A549 (cell line): ENCODE measurements around the gene SOCS7. TPM values are rescaled to one million over a fixed set of nuclear protein-coding genes. Genes with fewer than 3 reads are reported as not detected.

Experiments used
- ATAC-seq, 2 experiments: fragments of 200-7000 bp in 1 of 2; fragments of >200 bp in 1 of 2; cut with Nextera tagmentation in 1 of 2; cut with Tn5 transposase in 1 of 2; 3 replicates each; pipeline versions ENCODE4 v1.8.0 to v1.9.1; 2018 to 2020; ENCODE audit warnings: mild to moderate bottlenecking in 1 of 2, moderate library complexity in 1 of 2
- CTCF ChIA-PET: fragments of 300-600 bp; sonication (Branson Sonifier 250); formaldehyde crosslinking; extraction: SDS; loops from one replicate; lab custom pipeline; 2021; ENCODE audit warnings: antibody characterized with exemption, inconsistent platforms; lab: Yijun Ruan, JAX
- POLR2A ChIA-PET: fragments of 350-600 bp; formaldehyde crosslinking; extraction: SDS; loops from one replicate; lab custom pipeline; 2021; ENCODE audit warnings: antibody characterized with exemption, inconsistent platforms; lab: Yijun Ruan, JAX
- DNase-seq, 2 experiments: peaks; one replicate each; pipeline versions ENCODE4 v3.0.0 to v3.0.0-alpha.2; 2011 to 2016; ENCODE audit warnings: low read depth in 1 of 2, low spot score in 1 of 2
- FAIRE-seq: peaks from 2 replicates; lab custom pipeline; 2011; peaks lifted over from hg19 to GRCh38; lab: Jason Lieb, UNC
- H3K27ac ChIP-seq, 2 experiments: fragments of >200 bp; sonication (Bioruptor Twin); formaldehyde crosslinking; 3 replicates each; pipeline ENCODE4 v1.5.1; 2016 to 2017
- H3K4me1 ChIP-seq: fragments of >200 bp; sonication (Bioruptor Twin); formaldehyde crosslinking; 3 replicates; pipeline ENCODE4 v1.6.1; 2016
- H3K4me2 ChIP-seq: fragments of >200 bp; sonication (Bioruptor Twin); formaldehyde crosslinking; 3 replicates; pipeline ENCODE4 v1.6.1; 2016
- H3K4me3 ChIP-seq: fragments of >200 bp; sonication (Bioruptor Twin); formaldehyde crosslinking; 3 replicates; pipeline ENCODE4 v1.5.1; 2016
- H3K9me3 ChIP-seq: fragments of >200 bp; sonication (Bioruptor Twin); formaldehyde crosslinking; 3 replicates; pipeline ENCODE4 v1.6.1; 2016
- BHLHE40 ChIP-seq: IDR thresholded peaks from 2 replicates; pipeline ENCODE4 v1.6.1; 2012; ENCODE audit warnings: low read depth, low read length, inconsistent platforms
- CEBPB ChIP-seq, 2 experiments: fragments of >200 bp in 1 of 2; sonication (Bioruptor Twin) in 1 of 2; formaldehyde crosslinking in 1 of 2; IDR thresholded peaks; 2 replicates each; pipeline ENCODE4 v1.6.1; 2012 to 2016
- CHD4 ChIP-seq: fragments of 200-600 bp; sonication (generic); IDR thresholded peaks from 2 replicates; pipeline ENCODE4 v1.6.1; 2016; ENCODE audit warnings: antibody characterized with exemption, mild to moderate bottlenecking, borderline replicate concordance
- CTCF ChIP-seq: fragments of >200 bp; sonication (Bioruptor Twin); formaldehyde crosslinking; IDR thresholded peaks from 3 replicates; pipeline ENCODE4 v1.5.1; 2016
- ELK1 ChIP-seq: fragments of 150-350 bp; IDR thresholded peaks from 2 replicates; pipeline ENCODE4 v1.6.1; 2014; ENCODE audit warnings: low read depth, mild to moderate bottlenecking, low read length
- FOSB ChIP-seq: fragments of 250-450 bp; sonication (Bioruptor Pico); IDR thresholded peaks from 2 replicates; pipeline ENCODE4 v1.5.0; 2020; ENCODE audit warnings: mild to moderate bottlenecking, moderate library complexity
- FOSL2 ChIP-seq, 2 experiments: fragments of 450-650 bp in 1 of 2; fragments of >200 bp in 1 of 2; sonication (Bioruptor Twin) in 1 of 2; formaldehyde crosslinking; IDR thresholded peaks; 2 replicates each; pipeline versions ENCODE4 v1.5.0 to v1.6.1; 2016 to 2020; ENCODE audit warnings: mild to moderate bottlenecking in 1 of 2, moderate library complexity in 1 of 2
- GATA3 ChIP-seq: IDR thresholded peaks from 2 replicates; pipeline ENCODE4 v1.6.1; 2012; ENCODE audit warnings: borderline replicate concordance
- HOXB13 ChIP-seq: fragments of 250-450 bp; sonication (Bioruptor Pico); IDR thresholded peaks from 2 replicates; pipeline ENCODE4 v1.5.0; 2020; ENCODE audit warnings: low read depth, mild to moderate bottlenecking, moderate library complexity
- HOXB5 ChIP-seq: fragments of 250-450 bp; sonication (Bioruptor Pico); IDR thresholded peaks from 2 replicates; pipeline ENCODE4 v1.5.0; 2020; ENCODE audit warnings: mild to moderate bottlenecking, moderate library complexity
- JUN ChIP-seq, 2 experiments: fragments of >200 bp; sonication (Bioruptor Twin); formaldehyde crosslinking; IDR thresholded peaks; 2 replicates in 1 of 2; 3 replicates in 1 of 2; pipeline ENCODE4 v1.6.1; 2016 to 2017
- KDM1A ChIP-seq: fragments of 200-600 bp; sonication (generic); IDR thresholded peaks from 2 replicates; pipeline ENCODE4 v1.6.1; 2016; ENCODE audit warnings: low read depth, mild to moderate bottlenecking
- MAFK ChIP-seq: fragments of 450-650 bp; IDR thresholded peaks from 2 replicates; pipeline ENCODE4 v1.6.1; 2014; ENCODE audit not compliant: partially characterized antibody
- MAX ChIP-seq: IDR thresholded peaks from 2 replicates; pipeline ENCODE4 v1.6.1; 2012
- NPAS2 ChIP-seq: fragments of 250-450 bp; sonication (Bioruptor Pico); IDR thresholded peaks from 2 replicates; pipeline ENCODE4 v1.8.0; 2022; ENCODE audit warnings: mild to moderate bottlenecking, moderate library complexity, borderline replicate concordance
- POLR2A ChIP-seq: IDR thresholded peaks from 2 replicates; pipeline ENCODE4 v1.6.1; 2012; ENCODE audit warnings: mild to moderate bottlenecking, low read length
- RAD21 ChIP-seq, 2 experiments: fragments of >200 bp in 1 of 2; sonication (Bioruptor Twin) in 1 of 2; formaldehyde crosslinking in 1 of 2; IDR thresholded peaks in 1 of 2; conservative IDR thresholded peaks in 1 of 2; 2 replicates in 1 of 2; 3 replicates in 1 of 2; pipeline ENCODE4 v1.6.1; 2012 to 2018; ENCODE audit warnings: inconsistent platforms in 1 of 2
- RARB ChIP-seq: fragments of 250-450 bp; sonication (Bioruptor Pico); IDR thresholded peaks from 2 replicates; pipeline ENCODE4 v1.8.0; 2021; ENCODE audit warnings: mild to moderate bottlenecking, moderate library complexity
- REST ChIP-seq: fragments of 200-600 bp; sonication (generic); IDR thresholded peaks from 2 replicates; pipeline ENCODE4 v1.6.1; 2016; ENCODE audit warnings: antibody characterized with exemption, mild to moderate bottlenecking, moderate library complexity
- RFX5 ChIP-seq: fragments of 450-650 bp; IDR thresholded peaks from 2 replicates; pipeline ENCODE4 v1.7.1; 2014; ENCODE audit warnings: antibody characterized with exemption, mild to moderate bottlenecking, moderate library complexity
- SMC3 ChIP-seq: fragments of >200 bp; sonication (Bioruptor Twin); formaldehyde crosslinking; IDR thresholded peaks from 3 replicates; pipeline ENCODE4 v1.6.1; 2018; ENCODE audit warnings: inconsistent platforms
- TFCP2L1 ChIP-seq: fragments of 250-450 bp; sonication (Bioruptor Pico); IDR thresholded peaks from 2 replicates; pipeline ENCODE4 v1.5.0; 2021; ENCODE audit warnings: mild to moderate bottlenecking
- USF2 ChIP-seq: fragments of 450-650 bp; IDR thresholded peaks from 2 replicates; pipeline ENCODE4 v1.6.1; 2014; ENCODE audit warnings: antibody characterized with exemption
- ZC3H11A ChIP-seq: fragments of 450-650 bp; IDR thresholded peaks from 2 replicates; pipeline ENCODE4 v1.6.1; 2014; ENCODE audit warnings: antibody characterized with exemption, mild to moderate bottlenecking
- WGBS: methylation state at CpG from one replicate; pipeline ENCODE4 v1.1.6; 2017; ENCODE audit errors: missing lambda C conversion rate; 5-methylcytosine and 5-hydroxymethylcytosine counted together
- polyA plus RNA-seq, 4 experiments: library from polyadenylated mRNA; depleted of rRNA in 3 of 4; stranded (reverse); fragments of >200 nt; fragmentation: RNase III in 1 of 4; extraction: RNeasy Plus Mini Kit Qiagen cat#74134 plus additional on column Dnase treatment in 1 of 4; gene quantifications; 2 replicates in 3 of 4; 3 replicates in 1 of 4; pipeline ENCODE4 v1.2.3, GENCODE V29; 2011 to 2017

Gene SOCS7
- polyA plus RNA-seq, 2 of the 4 experiments (the other 2 are of a cell fraction) = 14.4 to 20.6 TPM

DNA sequence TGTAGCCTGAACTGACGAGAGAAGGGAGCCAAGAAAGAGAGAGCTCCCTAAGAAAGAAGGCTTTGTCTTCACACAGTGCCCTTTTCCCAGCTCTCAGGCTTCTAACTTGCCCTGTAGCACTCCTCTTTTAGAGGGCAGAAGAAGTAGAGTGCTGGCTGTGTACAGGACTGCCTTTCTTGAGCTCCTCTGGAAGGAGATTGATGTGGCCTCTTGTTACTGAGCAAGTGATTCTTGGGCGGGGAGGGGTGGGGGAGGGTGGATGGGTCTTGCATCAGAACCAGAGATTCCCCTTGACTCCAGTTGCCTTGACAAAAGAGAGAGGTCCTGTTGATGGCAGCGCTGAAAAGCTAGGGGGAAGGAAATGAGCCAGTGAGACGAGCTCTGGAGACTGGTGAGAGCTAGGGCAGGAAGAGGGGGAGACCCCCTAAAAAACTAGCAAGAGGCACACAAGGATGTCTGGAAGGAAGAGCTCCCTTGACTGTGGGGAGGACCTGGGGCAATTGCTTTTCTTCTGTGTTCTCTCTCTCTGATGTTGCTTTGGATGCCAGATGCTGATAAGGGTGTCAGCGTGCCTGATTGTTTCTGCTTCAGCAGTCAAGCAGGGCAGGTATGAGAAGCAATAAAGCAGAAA, 26.3 kb upstream of the SOCS7 start:
- DNase-seq = no peak
- H3K4me2 ChIP-seq = no peak overlapping the region
- CTCF ChIA-PET = interaction anchor here (1.0 to 30.7 kb wide), 6 partner anchors 8 to 337 kb away, joined by 3 to 675 read pairs (median 4); partner anchors contain the start of genes GPR179 and SOCS7
- no peaks in the 10 kb centered on the region for H3K9me3 ChIP-seq
- 74% methylated on average over 4 of the region's 5 CpGs for WGBS
- no peak for TF ChIP-seq KDM1A
- TF ChIP-seq RAD21 (conservative IDR thresholded peaks at IDR 0.05 in 1 of 2, IDR thresholded peaks at IDR 0.05 in 1 of 2) = no peak
- TF ChIP-seq MAFK = no peak
- TF ChIP-seq TFCP2L1 = no peak
- TF ChIP-seq NPAS2 (CRISPR knock-in tag) = no peak
- no peak for TF ChIP-seq HOXB5 (CRISPR knock-in tag)
- TF ChIP-seq POLR2A = no peak
- TF ChIP-seq CEBPB (IDR thresholded peaks at IDR 0.05) = no peak
- TF ChIP-seq RFX5 = no peak
- TF ChIP-seq ELK1 = no peak
- no peak for TF ChIP-seq USF2
- no peak for TF ChIP-seq JUN (IDR thresholded peaks at IDR 0.05)
- TF ChIP-seq RARB (CRISPR knock-in tag) = no peak
- no peak for TF ChIP-seq MAX
- no peak for TF ChIP-seq CTCF
- TF ChIP-seq HOXB13 (CRISPR knock-in tag) = no peak
- no peak for TF ChIP-seq FOSL2 (IDR thresholded peaks at IDR 0.05)
- TF ChIP-seq FOSL2 (CRISPR knock-in tag; IDR thresholded peaks at IDR 0.05) = no peak
- no peak for TF ChIP-seq ZC3H11A
- no peak for TF ChIP-seq GATA3
- no peak for FAIRE-seq
- no peak for ATAC-seq
- H3K4me3 ChIP-seq = no peak overlapping the region
- POLR2A ChIA-PET = interaction anchor here (2.7 kb wide), 1 partner anchor 26 kb away, joined by 7 read pairs; the partner anchor contains the start of gene SOCS7
- 0 out of 3 replicates have a peak, but pooled peaks cover 3% of the 10 kb centered on the region for H3K4me1 ChIP-seq
- no peak overlapping the region for H3K27ac ChIP-seq

DNA sequence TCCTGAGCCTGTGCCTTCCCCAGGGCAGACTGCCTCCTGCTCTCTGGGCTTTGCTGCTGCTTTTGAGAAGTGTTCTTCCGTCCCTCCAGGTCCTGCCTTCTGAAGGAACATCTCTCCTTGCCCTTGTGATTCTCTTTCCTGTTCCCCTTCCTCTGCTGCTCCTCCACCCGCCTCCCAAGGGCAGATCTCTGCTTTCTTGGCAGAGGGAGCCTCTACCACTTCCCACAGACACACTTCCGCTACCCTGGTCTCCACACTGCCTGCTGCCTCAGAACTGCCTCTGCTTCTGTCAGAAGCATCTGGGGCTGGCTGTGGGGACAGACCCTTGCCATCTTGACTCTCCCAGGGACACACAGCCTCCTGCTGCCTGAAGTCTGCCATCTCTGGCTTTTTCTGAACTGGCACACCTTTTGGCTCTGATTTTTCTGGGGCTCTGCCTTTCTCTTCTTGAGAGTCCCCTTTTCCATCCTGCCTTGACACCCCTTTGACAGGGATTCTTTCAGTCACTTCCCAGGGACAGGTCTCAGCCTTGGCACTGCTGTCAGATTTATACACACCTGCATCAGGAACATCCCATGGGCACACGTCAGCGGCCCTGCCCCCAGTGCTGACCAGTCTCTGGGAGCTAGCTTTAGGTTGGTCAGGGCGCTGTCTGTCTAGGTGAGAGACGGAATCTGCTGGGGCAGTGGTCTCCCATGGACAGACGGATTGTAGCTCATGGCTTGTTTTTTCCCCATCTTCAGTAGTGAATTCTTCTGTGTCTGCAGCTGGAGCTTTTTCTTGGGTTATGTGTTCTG, 24.4 kb upstream of the SOCS7 start:
- H3K4me2 ChIP-seq = no peak overlapping the region

More for the DNA sequence above, 24.4 kb upstream of the SOCS7 start:
- H3K4me3 ChIP-seq = no peak overlapping the region
- ATAC-seq = no peak
- FAIRE-seq = no peak
- H3K27ac ChIP-seq = no peak overlapping the region
- WGBS = 91% methylated on average over 8 of the region's 8 CpGs
- TF ChIP-seq CTCF = no peak
- no peak for TF ChIP-seq BHLHE40
- TF ChIP-seq RARB (CRISPR knock-in tag) = no peak
- TF ChIP-seq JUN (IDR thresholded peaks at IDR 0.05) = no peak
- no peak for TF ChIP-seq REST
- no peak for TF ChIP-seq CHD4
- no peak for TF ChIP-seq SMC3
- no peak for TF ChIP-seq FOSB
- no peak for TF ChIP-seq POLR2A
- TF ChIP-seq MAX = no peak
- CTCF ChIA-PET = interaction anchor here (1.3 to 30.7 kb wide), 4 partner anchors 16 to 90 kb away, joined by 3 to 675 read pairs (median 4); partner anchors contain the start of genes GPR179 and SOCS7
- H3K4me1 ChIP-seq = 0 out of 3 replicates have a peak, but pooled peaks cover 3% of the 10 kb centered on the region
- no peak for DNase-seq
- POLR2A ChIA-PET = interaction anchor here (0.6 kb wide), 1 partner anchor 231 kb away, joined by 3 read pairs; no protein-coding TSS in a partner anchor
- no peaks in the 10 kb centered on the region for H3K9me3 ChIP-seq
